Urinary bladder (tissue), 2 donors: ENCODE data around the gene OR2T6. TPM values are rescaled to one million over a fixed set of nuclear protein-coding genes. Genes with fewer than 3 reads are reported as not detected.

ENCODE experiments used
- polyA plus RNA-seq: library from polyadenylated mRNA; stranded (reverse); fragments of 200-250 nt; gene quantifications from one replicate; pipeline ENCODE4 v1.2.3, GENCODE V29; 2013
- total RNA-seq: library from RNA; depleted of rRNA; stranded (reverse); fragments of >200 nt; gene quantifications from one replicate; pipeline ENCODE4 v1.2.3, GENCODE V29; 2014
- donor health status: healthy.

OR2T6 gene
- total and polyA plus RNA-seq, 2 donors: not detected

Other genes with a start within 250 kb of the OR2T6 start
- gene OR2M5, start 230.6 kb upstream of the OR2T6 start, total RNA-seq: not detected
- gene OR2M5, start 230.6 kb upstream of the OR2T6 start, polyA plus RNA-seq: not detected
- gene OR2M2, start 200.9 kb upstream of the OR2T6 start, total RNA-seq: not detected
- not detected for gene OR2M2, start 200.9 kb upstream of the OR2T6 start, polyA plus RNA-seq
- not detected for gene OR2M3, start 178.5 kb upstream of the OR2T6 start, total RNA-seq
- not detected for gene OR2M3, start 178.5 kb upstream of the OR2T6 start, polyA plus RNA-seq
- gene OR2M4, start 144.3 kb upstream of the OR2T6 start, total RNA-seq: not detected
- not detected for gene OR2M4, start 144.3 kb upstream of the OR2T6 start, polyA plus RNA-seq
- not detected for gene OR2T33, start 97.8 kb upstream of the OR2T6 start, total RNA-seq
- not detected for gene OR2T33, start 97.8 kb upstream of the OR2T6 start, polyA plus RNA-seq
- gene OR2T12, start 72.3 kb upstream of the OR2T6 start, total RNA-seq: not detected
- not detected for gene OR2T12, start 72.3 kb upstream of the OR2T6 start, polyA plus RNA-seq
- gene OR2M7, start 51.2 kb upstream of the OR2T6 start, total RNA-seq: not detected
- gene OR2M7, start 51.2 kb upstream of the OR2T6 start, polyA plus RNA-seq: not detected
- not detected for gene OR14C36, start 27.0 kb upstream of the OR2T6 start, total RNA-seq
- not detected for gene OR14C36, start 27.0 kb upstream of the OR2T6 start, polyA plus RNA-seq
- not detected for gene OR2T4, start 14.1 kb upstream of the OR2T6 start, total RNA-seq
- gene OR2T4, start 14.1 kb upstream of the OR2T6 start, polyA plus RNA-seq: not detected
- gene OR2T1, start 27.3 kb downstream of the OR2T6 start, total RNA-seq: not detected
- gene OR2T1, start 27.3 kb downstream of the OR2T6 start, polyA plus RNA-seq: not detected
- gene OR2T2, start 69.9 kb downstream of the OR2T6 start, total RNA-seq: not detected
- not detected for gene OR2T2, start 69.9 kb downstream of the OR2T6 start, polyA plus RNA-seq
- not detected for gene OR2T3, start 97.6 kb downstream of the OR2T6 start, total RNA-seq
- not detected for gene OR2T3, start 97.6 kb downstream of the OR2T6 start, polyA plus RNA-seq
- not detected for gene OR2T5, start 112.8 kb downstream of the OR2T6 start, total RNA-seq
- gene OR2T5, start 112.8 kb downstream of the OR2T6 start, polyA plus RNA-seq: not detected
- not detected for gene OR2G6, start 132.3 kb downstream of the OR2T6 start, total RNA-seq
- not detected for gene OR2G6, start 132.3 kb downstream of the OR2T6 start, polyA plus RNA-seq
- not detected for gene OR2T29, start 187.0 kb downstream of the OR2T6 start, total RNA-seq
- not detected for gene OR2T29, start 187.0 kb downstream of the OR2T6 start, polyA plus RNA-seq
- not detected for gene OR2T34, start 199.0 kb downstream of the OR2T6 start, total RNA-seq
- gene OR2T34, start 199.0 kb downstream of the OR2T6 start, polyA plus RNA-seq: not detected
- not detected for gene OR2T10, start 222.0 kb downstream of the OR2T6 start, total RNA-seq
- not detected for gene OR2T10, start 222.0 kb downstream of the OR2T6 start, polyA plus RNA-seq